ENCODE data around the gene PCP4. TPM values are rescaled to one million over a fixed set of nuclear protein-coding genes. Genes with fewer than 3 reads are reported as not detected.

PCP4 gene
- total RNA-seq, 1 donor from 2014 or later = 20.3 TPM

GRCh38 chr21:39958731-39959130, 91.5 kb downstream of the PCP4 start:
- no peak for DNase-seq (ENCODE audit: extremely low spot score, unreplicated experiment)
- no peaks in the 10 kb centered on the region for H3K4me1 Mint-ChIP-seq (ENCODE audit: unreplicated experiment)
- TF ChIP-seq CTCF (conservative IDR thresholded peaks at IDR 0.05) = no peak
- peaks cover 5% of the 10 kb centered on the region for H3K27me3 Mint-ChIP-seq
- H3K4me3 Mint-ChIP-seq = no peak overlapping the region
- H3K36me3 Mint-ChIP-seq = peaks cover 3% of the 10 kb centered on the region
- no peak overlapping the region for H3K27ac Mint-ChIP-seq
- peaks cover 21% of the 10 kb centered on the region for H3K9me3 Mint-ChIP-seq

DNA sequence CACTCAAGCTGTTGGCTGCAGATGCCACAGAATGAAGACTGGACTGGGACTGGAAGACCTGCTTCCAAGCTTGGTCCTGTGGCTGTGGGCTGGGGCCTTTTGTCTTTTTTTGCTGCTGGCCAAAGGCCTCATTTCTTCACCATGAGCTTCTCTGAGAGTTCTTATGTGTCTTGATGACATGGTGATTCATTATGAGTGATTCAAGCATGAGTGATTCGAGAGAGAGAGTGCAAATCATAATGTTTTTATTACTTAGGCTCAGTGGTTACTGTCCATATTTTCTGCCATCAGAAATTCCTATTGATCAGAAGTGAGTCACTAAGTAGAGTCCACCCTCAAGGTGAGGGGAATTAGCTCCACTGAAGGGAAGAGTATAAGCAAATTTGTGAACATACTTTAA, 94.0 kb downstream of the PCP4 start:
- TF ChIP-seq CTCF (conservative IDR thresholded peaks at IDR 0.05) = no peak
- Mint-ChIP-seq H3K4me3 (no peak overlapping the region), H3K9me3 (peaks cover 21% of the 10 kb centered on the region), H3K4me1 (ENCODE audit: unreplicated experiment) (no peaks in the 10 kb centered on the region), H3K27me3 (peaks cover 5% of the 10 kb centered on the region), H3K36me3 (peaks cover 3% of the 10 kb centered on the region), H3K27ac (no peak overlapping the region)
- no peak for DNase-seq (ENCODE audit: extremely low spot score, unreplicated experiment)

DNA sequence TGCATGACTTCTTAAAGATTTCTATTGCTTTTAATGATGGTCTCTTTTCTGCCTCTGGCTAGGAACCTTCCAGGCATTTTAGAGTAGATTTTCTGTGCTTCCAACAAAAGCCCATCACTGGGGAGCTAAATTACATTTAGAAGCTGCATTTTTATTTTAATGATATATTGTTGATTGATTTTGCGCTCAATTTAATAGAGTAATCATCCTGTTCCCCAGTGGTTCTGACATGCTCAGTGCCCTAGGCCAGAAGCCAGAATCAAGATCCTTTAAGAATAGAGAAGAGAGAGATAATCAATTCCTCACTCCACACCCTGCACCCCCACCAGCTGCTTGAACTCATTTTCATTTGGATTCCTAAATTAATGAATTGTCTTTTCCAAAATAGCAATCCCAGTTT, 97.8 kb downstream of the PCP4 start:
- Mint-ChIP-seq H3K9me3 (peaks cover 13% of the 10 kb centered on the region), H3K4me1 (ENCODE audit: unreplicated experiment) (no peaks in the 10 kb centered on the region), H3K4me3 (no peak overlapping the region), H3K36me3 (peaks cover 1% of the 10 kb centered on the region), H3K27ac (no peak overlapping the region), H3K27me3 (peaks cover 5% of the 10 kb centered on the region)
- DNase-seq (ENCODE audit: extremely low spot score, unreplicated experiment) = no peak
- no peak for TF ChIP-seq CTCF (conservative IDR thresholded peaks at IDR 0.05)

DNA sequence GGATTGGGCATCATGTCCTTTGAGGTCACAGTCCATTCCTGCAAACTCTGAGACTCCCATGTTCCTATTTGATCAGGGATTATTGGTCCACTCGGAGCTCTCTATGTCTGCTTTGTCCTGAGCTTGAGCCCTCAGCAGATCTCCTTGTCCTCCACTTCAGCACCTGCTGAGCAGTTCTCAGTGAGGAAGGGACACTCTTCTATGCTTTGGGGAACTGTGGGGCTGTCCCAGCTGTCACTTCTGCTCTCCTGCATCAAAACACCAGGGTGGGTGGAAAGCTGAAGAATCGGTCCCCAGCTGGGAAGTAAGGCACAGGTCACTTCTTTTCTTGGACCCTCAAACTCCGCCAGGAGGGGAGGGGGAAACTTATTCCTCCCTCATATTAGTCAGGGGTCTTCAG, 99.5 kb downstream of the PCP4 start:
- Mint-ChIP-seq H3K9me3 (peaks cover 7% of the 10 kb centered on the region), H3K4me3 (no peak overlapping the region), H3K4me1 (ENCODE audit: unreplicated experiment) (peaks cover 3% of the 10 kb centered on the region), H3K27ac (no peak overlapping the region), H3K36me3 (no peaks in the 10 kb centered on the region), H3K27me3 (peaks cover 5% of the 10 kb centered on the region)
- TF ChIP-seq CTCF (conservative IDR thresholded peaks at IDR 0.05) = no peak
- DNase-seq (ENCODE audit: extremely low spot score, unreplicated experiment) = no peak

DNA sequence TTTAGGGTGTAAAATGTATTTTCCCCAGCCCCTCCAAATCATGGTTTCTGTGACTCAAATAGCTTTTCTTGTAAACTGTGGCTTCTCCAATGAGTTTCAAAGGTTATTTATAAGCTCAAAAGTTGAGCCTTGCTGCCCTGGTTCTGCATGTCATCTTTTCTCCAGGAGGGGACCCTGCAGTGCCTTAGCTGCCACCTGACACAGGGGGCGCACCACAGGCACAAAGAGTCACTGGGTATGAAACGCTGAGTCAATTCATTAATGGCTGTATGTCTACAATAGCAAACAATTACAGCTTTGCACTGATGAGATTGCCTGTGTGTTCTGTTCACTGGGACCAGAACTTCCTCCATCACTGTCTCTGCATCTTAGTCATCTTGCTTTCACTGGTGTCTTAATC, 100.8 kb downstream of the PCP4 start:
- Mint-ChIP-seq H3K36me3 (no peaks in the 10 kb centered on the region), H3K4me1 (ENCODE audit: unreplicated experiment) (peaks cover 16% of the 10 kb centered on the region), H3K4me3 (no peak overlapping the region), H3K9me3 (peaks cover 1% of the 10 kb centered on the region), H3K27ac (no peak overlapping the region), H3K27me3 (peaks cover 2% of the 10 kb centered on the region)
- no peak for DNase-seq (ENCODE audit: extremely low spot score, unreplicated experiment)
- no peak for TF ChIP-seq CTCF (conservative IDR thresholded peaks at IDR 0.05)
